ENCODE data around the gene SLC28A1.

Gene SLC28A1

DNA sequence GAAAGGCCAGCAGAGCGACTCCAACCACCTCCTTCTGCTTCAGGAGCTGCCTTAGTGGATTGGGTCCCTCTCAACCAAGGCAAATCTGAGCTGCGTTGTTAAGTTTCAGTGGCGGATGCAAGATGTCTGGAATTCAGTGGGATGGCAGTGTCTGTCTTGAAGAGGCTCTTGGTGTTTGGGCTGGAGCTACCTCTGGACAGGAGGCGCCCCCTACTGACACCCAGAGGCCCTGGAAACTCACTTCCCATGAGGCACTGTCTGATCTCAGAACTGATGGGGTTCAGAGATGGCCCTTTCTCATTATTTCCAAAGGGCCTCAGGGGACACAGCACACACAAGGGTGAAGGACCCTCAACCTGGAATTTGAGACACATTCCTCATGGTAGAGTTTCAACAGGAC lies 6.0 kb upstream of the SLC28A1 start:
- no peak overlapping the region for H3K4me3 ChIP-seq (ENCODE audit: low read depth, low read length)
- TF ChIP-seq, protein P1, sequence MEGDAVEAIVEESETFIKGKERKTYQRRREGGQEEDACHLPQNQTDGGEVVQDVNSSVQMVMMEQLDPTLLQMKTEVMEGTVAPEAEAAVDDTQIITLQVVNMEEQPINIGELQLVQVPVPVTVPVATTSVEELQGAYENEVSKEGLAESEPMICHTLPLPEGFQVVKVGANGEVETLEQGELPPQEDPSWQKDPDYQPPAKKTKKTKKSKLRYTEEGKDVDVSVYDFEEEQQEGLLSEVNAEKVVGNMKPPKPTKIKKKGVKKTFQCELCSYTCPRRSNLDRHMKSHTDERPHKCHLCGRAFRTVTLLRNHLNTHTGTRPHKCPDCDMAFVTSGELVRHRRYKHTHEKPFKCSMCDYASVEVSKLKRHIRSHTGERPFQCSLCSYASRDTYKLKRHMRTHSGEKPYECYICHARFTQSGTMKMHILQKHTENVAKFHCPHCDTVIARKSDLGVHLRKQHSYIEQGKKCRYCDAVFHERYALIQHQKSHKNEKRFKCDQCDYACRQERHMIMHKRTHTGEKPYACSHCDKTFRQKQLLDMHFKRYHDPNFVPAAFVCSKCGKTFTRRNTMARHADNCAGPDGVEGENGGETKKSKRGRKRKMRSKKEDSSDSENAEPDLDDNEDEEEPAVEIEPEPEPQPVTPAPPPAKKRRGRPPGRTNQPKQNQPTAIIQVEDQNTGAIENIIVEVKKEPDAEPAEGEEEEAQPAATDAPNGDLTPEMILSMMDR (IDR thresholded peaks at IDR 0.05; ENCODE audit: insufficient read depth, low read depth, low read length, missing control alignments) = peak; percentile 78
- peak; percentile 65 for DNase-seq (ENCODE audit: low read depth)

DNA sequence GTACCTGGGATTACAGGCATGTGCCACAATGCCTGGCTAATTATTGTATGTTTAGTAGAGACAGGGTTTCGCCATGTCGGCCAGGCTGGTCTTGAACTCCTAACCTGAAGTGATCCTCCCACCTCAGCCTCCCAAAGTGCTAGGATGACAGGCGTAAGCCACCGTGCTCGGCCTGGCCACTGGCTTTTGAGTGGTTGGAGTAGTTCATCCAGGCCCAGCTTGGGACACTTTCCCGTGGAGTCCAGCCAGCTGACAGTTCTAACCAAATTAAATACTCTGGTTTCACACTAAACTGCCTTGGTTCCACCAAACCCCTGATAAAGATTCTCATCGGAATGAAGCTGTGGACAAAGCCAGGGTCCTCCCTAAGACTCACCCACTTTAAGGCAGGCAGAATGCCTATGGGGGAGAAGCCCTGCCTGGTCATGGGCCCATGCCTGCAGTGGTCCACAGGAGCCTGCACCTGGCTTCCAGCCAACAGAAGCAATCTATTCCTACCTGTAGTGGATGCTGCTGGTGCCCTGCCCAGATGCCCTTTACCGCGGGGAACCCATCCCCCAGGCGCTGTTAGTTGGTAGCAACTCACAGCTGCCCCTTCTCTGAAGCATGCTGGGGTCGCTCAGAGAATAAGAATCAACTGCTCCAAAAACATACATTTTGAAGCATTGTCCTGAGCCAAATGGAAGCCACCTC lies 5.2 kb upstream of the SLC28A1 start:
- TF ChIP-seq, protein P1 (IDR thresholded peaks at IDR 0.05; ENCODE audit: insufficient read depth, low read depth, low read length, missing control alignments) = no peak

DNA sequence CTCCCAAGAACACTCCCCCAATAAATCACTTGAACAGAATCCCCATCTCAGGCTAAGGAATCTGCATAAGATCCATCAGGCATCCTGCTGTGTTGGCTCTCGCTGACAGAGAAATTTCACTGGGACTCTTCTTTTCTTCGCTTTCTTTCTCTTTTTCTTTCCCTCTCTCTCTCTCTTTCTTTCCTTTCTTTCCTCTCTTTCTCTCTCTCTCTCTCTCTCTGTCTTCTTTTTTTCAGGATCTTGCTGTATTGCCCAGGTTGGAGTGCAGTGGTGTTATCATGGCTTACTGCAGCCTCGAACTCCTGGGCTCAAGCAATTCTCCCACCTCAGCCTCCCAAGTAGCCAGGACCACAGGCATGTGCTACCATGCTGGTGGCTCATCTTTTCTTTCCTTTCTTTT lies 4.5 kb upstream of the SLC28A1 start:
- H3K4me3 ChIP-seq (ENCODE audit: low read depth, low read length) = no peak overlapping the region
- no peak for DNase-seq (ENCODE audit: low read depth)
- TF ChIP-seq, protein P1 (IDR thresholded peaks at IDR 0.05; ENCODE audit: insufficient read depth, low read depth, low read length, missing control alignments) = no peak

More for the DNA sequence above, 5.2 kb upstream of the SLC28A1 start:
- H3K4me3 ChIP-seq (ENCODE audit: low read depth, low read length) = no peak overlapping the region
- DNase-seq (ENCODE audit: low read depth) = no peak

DNA sequence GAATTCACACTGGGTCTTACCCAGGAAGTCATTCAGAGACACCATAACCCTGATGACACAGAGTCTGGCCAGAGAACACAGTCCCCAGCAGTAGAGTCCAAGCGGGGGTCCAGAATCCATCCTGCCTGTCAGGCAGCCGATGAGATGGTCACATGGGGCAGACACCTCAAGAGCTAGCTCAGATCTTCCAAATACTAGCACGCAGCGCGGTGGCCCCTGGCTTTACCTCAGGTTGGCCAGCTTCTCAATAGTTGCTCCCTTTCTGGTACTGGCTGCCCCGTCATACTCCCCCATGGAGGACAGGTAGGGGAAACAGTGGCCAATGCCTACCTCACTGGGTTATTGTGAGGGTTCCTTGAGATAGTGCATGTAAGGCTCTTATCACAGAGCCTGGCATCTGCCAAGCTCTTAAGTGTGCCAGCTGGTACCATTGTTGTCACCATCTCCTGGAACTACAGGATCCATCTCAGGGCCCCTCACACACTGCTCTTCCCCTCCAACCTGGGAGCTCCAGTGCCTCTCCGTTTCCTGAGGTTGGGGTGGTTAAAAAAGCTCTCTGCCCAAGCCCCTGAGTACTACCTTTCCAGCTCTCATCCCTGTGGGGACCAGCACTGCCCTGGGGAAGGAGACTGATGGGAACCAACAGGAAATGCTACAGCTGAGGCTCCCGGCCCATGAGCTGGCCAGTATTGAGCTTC lies 3.5 kb upstream of the SLC28A1 start:
- H3K4me3 ChIP-seq (ENCODE audit: low read depth, low read length) = no peak overlapping the region
- TF ChIP-seq, protein P1 (IDR thresholded peaks at IDR 0.05; ENCODE audit: insufficient read depth, low read depth, low read length, missing control alignments) = no peak
- no peak for DNase-seq (ENCODE audit: low read depth)

DNA sequence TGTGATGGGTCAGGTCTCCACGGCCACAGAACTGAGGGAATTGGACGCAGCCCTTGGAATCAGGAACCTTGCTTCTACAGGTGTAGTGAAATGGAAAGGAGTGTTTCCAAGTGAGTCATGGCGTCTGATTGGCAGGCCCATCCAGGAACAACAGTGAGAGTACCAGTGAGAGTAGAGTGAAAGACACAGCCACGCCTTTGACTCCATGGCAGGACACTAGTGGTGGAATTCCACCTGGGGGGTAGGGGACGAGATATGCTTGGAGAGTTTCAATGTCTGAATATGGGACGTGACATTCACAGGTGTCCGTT lies 3.0 kb upstream of the SLC28A1 start:
- no peak for DNase-seq (ENCODE audit: low read depth)
- TF ChIP-seq, protein P1 (IDR thresholded peaks at IDR 0.05; ENCODE audit: insufficient read depth, low read depth, low read length, missing control alignments) = no peak
- H3K4me3 ChIP-seq (ENCODE audit: low read depth, low read length) = no peak overlapping the region

DNA sequence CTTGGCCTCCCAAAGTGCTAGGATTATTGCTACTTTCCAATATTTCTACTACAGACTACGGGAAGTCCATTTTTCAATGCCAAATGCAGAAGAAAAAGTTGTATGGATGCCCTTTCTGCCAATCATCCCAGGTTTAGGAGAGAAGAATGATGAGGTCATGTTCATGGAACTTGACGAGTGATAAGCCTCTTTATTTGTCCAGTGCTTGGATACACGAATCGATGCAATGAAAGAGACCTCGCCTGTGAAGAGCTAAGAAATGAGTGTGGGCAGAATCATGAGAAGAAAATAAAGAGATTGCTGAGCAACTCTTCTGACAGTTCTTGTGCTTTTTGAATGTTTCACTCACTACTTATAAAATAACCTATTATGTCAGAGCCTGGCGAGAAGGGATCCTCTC lies 996 bp upstream of the SLC28A1 start:
- TF ChIP-seq, protein P1 (IDR thresholded peaks at IDR 0.05; ENCODE audit: insufficient read depth, low read depth, low read length, missing control alignments) = no peak

More for the DNA sequence above, 996 bp upstream of the SLC28A1 start:
- H3K4me3 ChIP-seq (ENCODE audit: low read depth, low read length) = no peak overlapping the region
- DNase-seq (ENCODE audit: low read depth) = no peak
